Mesendoderm (in vitro differentiated cells): ENCODE data around the gene AIF1.

Experiments used
- DNase-seq: peaks from one replicate; pipeline ENCODE4 v3.0.0; 2013
- H2AK5ac ChIP-seq: 2 replicates; pipeline ENCODE4 v1.6.1; 2013; ENCODE audit warnings: low read length, inconsistent platforms
- H2BK120ac ChIP-seq: 2 replicates; pipeline ENCODE4 v1.6.1; 2013; ENCODE audit warnings: low read depth, mild to moderate bottlenecking, low read length, moderate library complexity, mixed read lengths
- H2BK15ac ChIP-seq: replicated peaks from 2 replicates; pipeline ENCODE4 v1.6.1; 2013; ENCODE audit warnings: low read depth, mild to moderate bottlenecking, moderate library complexity
- H2BK5ac ChIP-seq: 2 replicates; pipeline ENCODE4 v1.6.1; 2013; ENCODE audit warnings: low read length, inconsistent platforms
- H3K18ac ChIP-seq: 2 replicates; pipeline ENCODE4 v1.6.1; 2013; ENCODE audit warnings: mild to moderate bottlenecking, low read length, mixed read lengths
- H3K23ac ChIP-seq: one replicate; pipeline ENCODE4 v1.6.1; 2013; ENCODE audit warnings: low read length
- H3K27ac ChIP-seq: 2 replicates; pipeline ENCODE4 v1.5.1; 2013; ENCODE audit warnings: low read depth, mild to moderate bottlenecking, inconsistent platforms, low read length, moderate library complexity
- H3K27me3 ChIP-seq: 2 replicates; pipeline ENCODE4 v1.6.1; 2013; ENCODE audit warnings: low read length, control low read depth, mild to moderate bottlenecking, inconsistent platforms; ENCODE audit not compliant: insufficient read depth, poor library complexity
- H3K36me3 ChIP-seq: 2 replicates; pipeline ENCODE4 v1.6.1; 2013; ENCODE audit warnings: low read length, inconsistent platforms; ENCODE audit not compliant: control insufficient read depth, insufficient read depth
- H3K4ac ChIP-seq: one replicate; pipeline ENCODE4 v1.6.1; 2013; ENCODE audit warnings: low read depth, mild to moderate bottlenecking, low read length, moderate library complexity
- H3K4me1 ChIP-seq: 2 replicates; pipeline ENCODE4 v1.6.1; 2013; ENCODE audit warnings: low read depth, low read length, inconsistent platforms; ENCODE audit not compliant: control insufficient read depth
- H3K4me2 ChIP-seq: 2 replicates; pipeline ENCODE4 v1.6.1; 2013; ENCODE audit warnings: low read length
- H3K4me3 ChIP-seq: 2 replicates; pipeline ENCODE4 v1.5.1; 2013; ENCODE audit warnings: mild to moderate bottlenecking, low read length
- H3K56ac ChIP-seq: one replicate; pipeline ENCODE4 v1.6.1; 2013; ENCODE audit warnings: low read length
- H3K79me1 ChIP-seq: 2 replicates; pipeline ENCODE4 v1.6.1; 2013; ENCODE audit warnings: low read length, inconsistent platforms
- H3K79me2 ChIP-seq: 2 replicates; pipeline ENCODE4 v1.6.1; 2013; ENCODE audit warnings: mild to moderate bottlenecking, low read length; ENCODE audit not compliant: control insufficient read depth, insufficient read depth
- H3K9ac ChIP-seq: 2 replicates; pipeline ENCODE4 v1.6.1; 2013; ENCODE audit warnings: low read length, inconsistent platforms
- H4K5ac ChIP-seq: one replicate; pipeline ENCODE4 v1.6.1; 2013; ENCODE audit warnings: low read length
- H4K8ac ChIP-seq: one replicate; pipeline ENCODE4 v1.6.1; 2013; ENCODE audit warnings: low read depth, mild to moderate bottlenecking, control low read depth, low read length, moderate library complexity
- WGBS: extraction: QIAGEN DNeasy Blood & Tissue Kit; methylation state at CpG from one replicate; pipeline ENCODE4 v1.1.7; 2013; ENCODE audit warnings: low lambda C conversion rate, missing lambda C conversion rate; ENCODE audit not compliant: insufficient coverage; ENCODE audit errors: extremely low coverage; 5-methylcytosine and 5-hydroxymethylcytosine counted together

AIF1 gene

GRCh38 chr6:31621991-31622390 is 7.0 kb downstream of the AIF1 start:
- no peaks in the 10 kb centered on the region for H3K4me1 ChIP-seq
- peak overlapping the region; percentile 88 for H3K9ac ChIP-seq
- no peak overlapping the region for H3K4ac ChIP-seq
- no peak overlapping the region for H3K23ac ChIP-seq
- peaks cover 13% of the 10 kb centered on the region for H3K79me1 ChIP-seq
- no peak overlapping the region for H3K18ac ChIP-seq
- no CpG with 5 or more reads among the region's 4 CpGs for WGBS
- H2BK5ac ChIP-seq: no peak overlapping the region
- no peak overlapping the region for H2BK15ac ChIP-seq
- peak overlapping the region; percentile 100 for H3K56ac ChIP-seq
- peaks cover 21% of the 10 kb centered on the region for H3K36me3 ChIP-seq
- no peak overlapping the region for H4K5ac ChIP-seq
- H3K27me3 ChIP-seq: no peaks in the 10 kb centered on the region
- no peak overlapping the region for H4K8ac ChIP-seq
- peak overlapping the region; percentile 3 for H3K4me3 ChIP-seq
- no peak for DNase-seq
- H2AK5ac ChIP-seq: no peak overlapping the region
- peaks cover 40% of the 10 kb centered on the region for H3K79me2 ChIP-seq
- H2BK120ac ChIP-seq: no peak overlapping the region
- no peak overlapping the region for H3K27ac ChIP-seq
- peak overlapping the region; percentile 83 for H3K4me2 ChIP-seq

- Histone ChIP-seq H3K27me3 (no peaks in the 10 kb centered on the region), H3K18ac (no peak overlapping the region), H3K36me3 (peaks cover 23% of the 10 kb centered on the region), H2BK120ac (no peak overlapping the region), H3K79me1 (peaks cover 13% of the 10 kb centered on the region), H3K4ac (no peak overlapping the region), H2BK5ac (no peak overlapping the region), H3K4me1 (no peaks in the 10 kb centered on the region), H3K56ac (peak overlapping the region; percentile 26), H3K4me2 (peak overlapping the region; percentile 83), H3K9ac (peak overlapping the region; percentile 88), H4K5ac (no peak overlapping the region), H3K23ac (no peak overlapping the region), H2AK5ac (no peak overlapping the region), H2BK15ac (no peak overlapping the region), H3K79me2 (peaks cover 40% of the 10 kb centered on the region), H3K27ac (no peak overlapping the region), H3K4me3 (no peak overlapping the region), H4K8ac (no peak overlapping the region)
- no peak for DNase-seq
- no CpG with 5 or more reads among the region's 10 CpGs for WGBS
These were observed 7.7 kb downstream of the AIF1 start for GRCh38 chr6:31622684-31623091.

- H3K27ac ChIP-seq: no peak overlapping the region
- no CpG with 5 or more reads among the region's 10 CpGs for WGBS
- H4K5ac ChIP-seq: no peak overlapping the region
These were observed 9.0 kb downstream of the AIF1 start for GRCh38 chr6:31624070-31624469.

GRCh38 chr6:31626952-31627351 is 11.9 kb downstream of the AIF1 start:
- Histone ChIP-seq H3K4ac (no peak overlapping the region), H3K79me2 (peaks cover 33% of the 10 kb centered on the region), H4K8ac (no peak overlapping the region), H2BK15ac (no peak overlapping the region), H3K27me3 (no peaks in the 10 kb centered on the region), H3K4me3 (no peak overlapping the region), H3K56ac (no peak overlapping the region), H4K5ac (no peak overlapping the region), H2AK5ac (no peak overlapping the region), H3K4me1 (no peaks in the 10 kb centered on the region), H3K18ac (no peak overlapping the region), H2BK120ac (no peak overlapping the region), H2BK5ac (no peak overlapping the region), H3K4me2 (no peak overlapping the region), H3K23ac (no peak overlapping the region), H3K36me3 (peaks cover 43% of the 10 kb centered on the region), H3K27ac (no peak overlapping the region), H3K79me1 (peaks cover 17% of the 10 kb centered on the region), H3K9ac (no peak overlapping the region)
- no peak for DNase-seq
- WGBS: no CpG with 5 or more reads among the region's 10 CpGs

More at GRCh38 chr6:31624070-31624469, 9.0 kb downstream of the AIF1 start:
- Histone ChIP-seq H3K56ac (no peak overlapping the region), H3K79me1 (peaks cover 15% of the 10 kb centered on the region), H2AK5ac (no peak overlapping the region), H3K36me3 (peaks cover 33% of the 10 kb centered on the region), H3K23ac (no peak overlapping the region), H3K4me3 (no peak overlapping the region), H2BK5ac (no peak overlapping the region), H3K4ac (no peak overlapping the region), H2BK120ac (no peak overlapping the region), H3K27me3 (no peaks in the 10 kb centered on the region), H3K18ac (no peak overlapping the region), H4K8ac (no peak overlapping the region), H3K9ac (no peak overlapping the region), H3K79me2 (peaks cover 42% of the 10 kb centered on the region), H3K4me2 (no peak overlapping the region), H2BK15ac (no peak overlapping the region), H3K4me1 (no peaks in the 10 kb centered on the region)
- no peak for DNase-seq

- no peak overlapping the region for H3K56ac ChIP-seq
- H2BK15ac ChIP-seq: no peak overlapping the region
- H3K23ac ChIP-seq: no peak overlapping the region
- no peak overlapping the region for H3K4me2 ChIP-seq
- no CpG with 5 or more reads among the region's 19 CpGs for WGBS
- peaks cover 24% of the 10 kb centered on the region for H3K79me2 ChIP-seq
- H3K4me3 ChIP-seq: no peak overlapping the region
- no peak for DNase-seq
- H3K27me3 ChIP-seq: no peaks in the 10 kb centered on the region
- H3K79me1 ChIP-seq: peaks cover 22% of the 10 kb centered on the region
- H4K8ac ChIP-seq: no peak overlapping the region
- H2BK5ac ChIP-seq: no peak overlapping the region
- no peak overlapping the region for H4K5ac ChIP-seq
- no peak overlapping the region for H3K27ac ChIP-seq
- H3K4me1 ChIP-seq: no peaks in the 10 kb centered on the region
- H3K4ac ChIP-seq: no peak overlapping the region
- peaks cover 51% of the 10 kb centered on the region for H3K36me3 ChIP-seq
- no peak overlapping the region for H3K18ac ChIP-seq
- H2AK5ac ChIP-seq: no peak overlapping the region
- H3K9ac ChIP-seq: no peak overlapping the region
- no peak overlapping the region for H2BK120ac ChIP-seq
These were observed 12.8 kb downstream of the AIF1 start for GRCh38 chr6:31627690-31628287.

- no peak for DNase-seq
- H3K27me3 ChIP-seq: no peaks in the 10 kb centered on the region
- H3K18ac ChIP-seq: no peak overlapping the region
- no peak overlapping the region for H2BK5ac ChIP-seq
- H3K4me1 ChIP-seq: no peaks in the 10 kb centered on the region
- H3K4ac ChIP-seq: no peak overlapping the region
- H3K79me2 ChIP-seq: peaks cover 13% of the 10 kb centered on the region
- no peak overlapping the region for H4K8ac ChIP-seq
- no peak overlapping the region for H3K4me2 ChIP-seq
- H4K5ac ChIP-seq: no peak overlapping the region
- no peak overlapping the region for H2AK5ac ChIP-seq
- no peak overlapping the region for H3K56ac ChIP-seq
- no peak overlapping the region for H2BK120ac ChIP-seq
- H3K27ac ChIP-seq: no peak overlapping the region
- no peak overlapping the region for H3K9ac ChIP-seq
- H3K36me3 ChIP-seq: peaks cover 56% of the 10 kb centered on the region
- no peak overlapping the region for H3K4me3 ChIP-seq
- H2BK15ac ChIP-seq: no peak overlapping the region
- no CpG with 5 or more reads among the region's 7 CpGs for WGBS
- H3K23ac ChIP-seq: no peak overlapping the region
- peaks cover 18% of the 10 kb centered on the region for H3K79me1 ChIP-seq
These were observed 14.0 kb downstream of the AIF1 start for GRCh38 chr6:31629014-31629413.
